Measurements from ENCODE around the gene PLCL1.
A peak's percentile ranks its signal among the peaks of the same experiment; 100 is the strongest.

The PLCL1 gene

GRCh38 chr2:197795277-197795676, 9.1 kb upstream of the PLCL1 start:
- peaks cover 4% of the 10 kb centered on the region for H3K27me3 ChIP-seq (ENCODE audit: control insufficient read depth, insufficient read depth, low read length)
- H3K9ac ChIP-seq (ENCODE audit: low read depth, low read length): no peak overlapping the region
- H3K9me3 ChIP-seq (replicated peaks; ENCODE audit: low read length): no peaks in the 10 kb centered on the region
- H3K4me1 ChIP-seq (ENCODE audit: control insufficient read depth, insufficient read depth, low read length): no peaks in the 10 kb centered on the region
- no peaks in the 10 kb centered on the region for H3K36me3 ChIP-seq (ENCODE audit: insufficient read depth, low read length)
- no peak overlapping the region for H3K4me3 ChIP-seq (ENCODE audit: low read length)
- H3K4me2 ChIP-seq (ENCODE audit: low read length): no peak overlapping the region

- Histone ChIP-seq H3K9me3 (replicated peaks; ENCODE audit: low read length) (no peaks in the 10 kb centered on the region), H3K4me3 (ENCODE audit: low read length) (no peak overlapping the region), H3K4me1 (ENCODE audit: control insufficient read depth, insufficient read depth, low read length) (no peaks in the 10 kb centered on the region), H3K27me3 (ENCODE audit: control insufficient read depth, insufficient read depth, low read length) (peaks cover 2% of the 10 kb centered on the region), H3K4me2 (ENCODE audit: low read length) (no peak overlapping the region), H3K9ac (ENCODE audit: low read depth, low read length) (no peak overlapping the region), H3K36me3 (ENCODE audit: insufficient read depth, low read length) (no peaks in the 10 kb centered on the region)
Observed at GRCh38 chr2:197798187-197798586, 6.2 kb upstream of the PLCL1 start.

GRCh38 chr2:197799068-197799467, 5.3 kb upstream of the PLCL1 start:
- Histone ChIP-seq H3K4me2 (ENCODE audit: low read length) (no peak overlapping the region), H3K9ac (ENCODE audit: low read depth, low read length) (no peak overlapping the region), H3K4me1 (ENCODE audit: control insufficient read depth, insufficient read depth, low read length) (peaks cover 2% of the 10 kb centered on the region), H3K9me3 (replicated peaks; ENCODE audit: low read length) (no peaks in the 10 kb centered on the region), H3K36me3 (ENCODE audit: insufficient read depth, low read length) (no peaks in the 10 kb centered on the region), H3K4me3 (ENCODE audit: low read length) (no peak overlapping the region), H3K27me3 (ENCODE audit: control insufficient read depth, insufficient read depth, low read length) (no peaks in the 10 kb centered on the region)

DNA sequence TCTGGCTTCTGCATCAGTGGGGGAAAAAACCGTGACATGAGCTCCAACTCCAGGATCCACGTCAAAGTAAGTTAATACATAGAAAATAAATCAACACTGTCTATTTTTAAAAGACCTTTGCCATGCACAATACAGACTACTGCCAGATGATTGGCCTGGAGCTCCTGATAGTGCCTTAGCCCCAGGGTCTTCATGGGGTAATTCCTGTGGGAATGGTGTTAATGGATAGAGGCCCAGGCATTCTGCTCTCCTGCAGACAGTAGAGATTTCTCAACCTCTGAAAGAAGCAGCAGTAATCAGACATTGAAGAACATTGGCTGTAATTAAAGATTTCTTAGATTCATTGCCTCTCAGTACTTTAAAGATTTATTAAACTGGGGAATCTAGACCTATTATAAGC, 4.3 kb upstream of the PLCL1 start:
- Histone ChIP-seq H3K9ac (ENCODE audit: low read depth, low read length) (no peak overlapping the region), H3K4me3 (ENCODE audit: low read length) (no peak overlapping the region), H3K36me3 (ENCODE audit: insufficient read depth, low read length) (no peaks in the 10 kb centered on the region), H3K9me3 (replicated peaks; ENCODE audit: low read length) (no peaks in the 10 kb centered on the region), H3K27me3 (ENCODE audit: control insufficient read depth, insufficient read depth, low read length) (peaks cover under 1% of the 10 kb centered on the region), H3K4me2 (ENCODE audit: low read length) (no peak overlapping the region), H3K4me1 (ENCODE audit: control insufficient read depth, insufficient read depth, low read length) (peaks cover 4% of the 10 kb centered on the region)

DNA sequence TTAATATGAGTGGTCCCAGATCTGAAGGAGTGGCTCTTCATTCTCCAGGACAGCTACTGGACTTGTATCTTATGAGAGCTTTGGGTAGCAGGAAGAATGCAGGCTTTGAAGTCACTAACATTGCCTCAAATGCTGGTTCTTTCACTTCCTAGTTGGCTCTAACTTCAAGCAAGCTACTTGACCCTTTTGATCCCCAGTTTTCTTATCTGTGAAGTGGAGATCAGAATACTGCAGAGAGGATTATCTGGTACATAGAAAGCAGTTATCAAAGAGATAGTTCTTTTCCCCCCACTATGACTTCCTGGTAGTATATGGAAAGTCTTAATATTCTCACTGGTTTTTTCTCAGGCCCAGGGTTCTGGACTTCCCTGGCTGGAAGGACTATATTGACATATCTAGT, 3.4 kb upstream of the PLCL1 start:
- Histone ChIP-seq H3K4me3 (ENCODE audit: low read length) (no peak overlapping the region), H3K9me3 (replicated peaks; ENCODE audit: low read length) (no peaks in the 10 kb centered on the region), H3K36me3 (ENCODE audit: insufficient read depth, low read length) (no peaks in the 10 kb centered on the region), H3K9ac (ENCODE audit: low read depth, low read length) (no peak overlapping the region), H3K4me1 (ENCODE audit: control insufficient read depth, insufficient read depth, low read length) (peaks cover 8% of the 10 kb centered on the region), H3K4me2 (ENCODE audit: low read length) (no peak overlapping the region), H3K27me3 (ENCODE audit: control insufficient read depth, insufficient read depth, low read length) (peaks cover 5% of the 10 kb centered on the region)

DNA sequence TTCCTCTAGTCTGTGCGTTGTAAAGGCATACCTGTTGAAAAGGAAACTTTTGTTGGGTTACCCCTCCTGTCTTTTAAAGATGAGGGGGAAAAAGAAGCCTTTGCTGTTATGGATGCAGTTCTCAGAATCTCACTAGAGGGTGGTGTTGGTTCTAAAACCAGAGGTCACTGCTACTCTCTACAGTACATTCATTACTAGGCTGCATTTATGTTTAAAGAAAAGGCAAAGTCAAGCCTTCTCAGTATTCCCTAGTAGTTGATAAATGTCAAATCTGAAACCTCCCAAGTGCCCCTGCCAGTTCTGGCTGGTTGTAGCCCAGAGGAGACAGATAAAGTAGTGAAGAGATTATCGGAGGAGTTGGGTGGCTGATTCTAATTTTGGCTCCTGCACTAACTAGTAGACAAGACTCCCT, 1.4 kb upstream of the PLCL1 start:
- no peaks in the 10 kb centered on the region for H3K36me3 ChIP-seq (ENCODE audit: insufficient read depth, low read length)
- no peak overlapping the region for H3K4me2 ChIP-seq (ENCODE audit: low read length)
- no peak overlapping the region for H3K9ac ChIP-seq (ENCODE audit: low read depth, low read length)
- H3K27me3 ChIP-seq (ENCODE audit: control insufficient read depth, insufficient read depth, low read length): peaks cover 5% of the 10 kb centered on the region
- H3K4me3 ChIP-seq (ENCODE audit: low read length): no peak overlapping the region
- H3K4me1 ChIP-seq (ENCODE audit: control insufficient read depth, insufficient read depth, low read length): peaks cover 8% of the 10 kb centered on the region
- H3K9me3 ChIP-seq (replicated peaks; ENCODE audit: low read length): no peaks in the 10 kb centered on the region

- Histone ChIP-seq H3K9ac (ENCODE audit: low read depth, low read length) (peak overlapping the region; percentile 57), H3K36me3 (ENCODE audit: insufficient read depth, low read length) (no peaks in the 10 kb centered on the region), H3K4me3 (ENCODE audit: low read length) (peak overlapping the region; percentile 79), H3K27me3 (ENCODE audit: control insufficient read depth, insufficient read depth, low read length) (peaks cover 5% of the 10 kb centered on the region), H3K4me1 (ENCODE audit: control insufficient read depth, insufficient read depth, low read length) (peaks cover 8% of the 10 kb centered on the region), H3K9me3 (replicated peaks; ENCODE audit: low read length) (no peaks in the 10 kb centered on the region), H3K4me2 (ENCODE audit: low read length) (peak overlapping the region; percentile 92)
Observed at GRCh38 chr2:197804758-197805714, 643 bp downstream of the PLCL1 start.

DNA sequence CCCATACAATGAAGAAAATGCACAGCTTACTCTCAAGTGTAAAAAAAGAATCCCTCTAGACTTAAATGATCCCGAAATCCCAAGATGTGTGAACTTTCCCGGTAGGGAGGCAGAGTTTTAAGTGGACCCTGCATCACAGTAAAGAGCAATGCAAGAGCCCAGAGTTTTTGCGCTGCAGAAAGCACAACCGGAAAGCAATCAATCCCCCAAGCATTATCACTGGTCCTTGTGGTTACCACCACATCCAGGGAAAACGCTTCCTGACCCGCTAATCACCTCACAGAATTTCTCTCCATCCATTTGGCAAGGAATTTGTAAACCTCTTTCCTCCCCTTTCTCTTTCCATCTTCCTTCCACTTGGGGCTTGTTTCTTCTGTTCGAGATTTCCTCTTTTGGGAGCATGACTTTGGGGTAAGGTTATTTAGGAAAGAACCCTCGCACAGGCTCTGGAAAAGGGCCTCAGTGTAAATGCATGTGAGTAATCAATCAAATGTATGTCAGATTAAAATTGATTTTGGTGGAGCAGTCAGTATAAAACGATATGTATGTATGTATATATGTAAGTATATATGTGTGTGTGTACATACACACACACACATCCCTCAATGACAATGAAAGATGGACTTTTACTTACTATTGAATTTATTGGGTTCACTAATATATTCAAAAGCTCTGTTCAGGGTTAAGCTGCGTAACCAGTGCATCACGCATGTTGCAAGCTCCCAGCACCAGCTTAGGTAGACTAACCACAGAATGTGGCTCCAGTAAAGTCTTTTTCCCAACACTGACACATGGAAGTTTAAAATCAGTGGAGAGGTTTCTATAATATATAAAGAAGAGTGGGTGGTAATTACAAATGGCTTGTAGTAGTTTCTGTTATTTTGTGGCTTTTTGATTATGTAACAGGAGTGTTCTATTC, 1.6 kb downstream of the PLCL1 start:
- H3K9me3 ChIP-seq (replicated peaks; ENCODE audit: low read length): no peaks in the 10 kb centered on the region
- H3K4me3 ChIP-seq (ENCODE audit: low read length): peak overlapping the region; percentile 79
- no peak overlapping the region for H3K9ac ChIP-seq (ENCODE audit: low read depth, low read length)
- peaks cover 8% of the 10 kb centered on the region for H3K4me1 ChIP-seq (ENCODE audit: control insufficient read depth, insufficient read depth, low read length)
- H3K36me3 ChIP-seq (ENCODE audit: insufficient read depth, low read length): no peaks in the 10 kb centered on the region
- peak overlapping the region; percentile 92 for H3K4me2 ChIP-seq (ENCODE audit: low read length)
- H3K27me3 ChIP-seq (ENCODE audit: control insufficient read depth, insufficient read depth, low read length): peaks cover 5% of the 10 kb centered on the region

- Histone ChIP-seq H3K4me1 (ENCODE audit: control insufficient read depth, insufficient read depth, low read length) (peaks cover 6% of the 10 kb centered on the region), H3K9me3 (replicated peaks; ENCODE audit: low read length) (no peaks in the 10 kb centered on the region), H3K9ac (ENCODE audit: low read depth, low read length) (no peak overlapping the region)
Observed at GRCh38 chr2:197809064-197809463, 4.7 kb downstream of the PLCL1 start.

DNA sequence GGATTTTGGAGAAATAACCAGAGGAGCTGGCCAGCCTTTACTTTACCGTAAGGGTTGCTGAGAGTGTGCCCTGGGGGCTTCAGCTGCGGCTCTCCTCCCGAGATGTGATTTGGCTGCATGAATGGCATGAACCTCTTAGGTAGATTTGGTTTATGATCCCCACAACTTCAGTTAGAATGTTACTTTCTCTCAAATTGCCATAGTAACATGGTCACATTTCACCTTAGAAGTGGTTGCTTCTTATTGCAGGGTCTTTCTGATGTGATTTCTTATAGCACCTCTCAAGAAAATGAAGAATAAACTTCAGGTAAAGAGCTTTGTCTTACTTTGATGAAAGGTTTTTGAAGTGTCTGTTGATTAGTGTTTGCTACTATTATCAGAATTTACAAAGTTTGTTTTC, 5.6 kb downstream of the PLCL1 start:
- peaks cover 5% of the 10 kb centered on the region for H3K27me3 ChIP-seq (ENCODE audit: control insufficient read depth, insufficient read depth, low read length)
- no peak overlapping the region for H3K9ac ChIP-seq (ENCODE audit: low read depth, low read length)
- H3K4me2 ChIP-seq (ENCODE audit: low read length): no peak overlapping the region
- no peak overlapping the region for H3K4me3 ChIP-seq (ENCODE audit: low read length)
- no peaks in the 10 kb centered on the region for H3K36me3 ChIP-seq (ENCODE audit: insufficient read depth, low read length)
- peaks cover 5% of the 10 kb centered on the region for H3K4me1 ChIP-seq (ENCODE audit: control insufficient read depth, insufficient read depth, low read length)
- no peaks in the 10 kb centered on the region for H3K9me3 ChIP-seq (replicated peaks; ENCODE audit: low read length)

More at GRCh38 chr2:197809064-197809463, 4.7 kb downstream of the PLCL1 start:
- peaks cover 5% of the 10 kb centered on the region for H3K27me3 ChIP-seq (ENCODE audit: control insufficient read depth, insufficient read depth, low read length)
- H3K36me3 ChIP-seq (ENCODE audit: insufficient read depth, low read length): no peaks in the 10 kb centered on the region
- no peak overlapping the region for H3K4me3 ChIP-seq (ENCODE audit: low read length)
- no peak overlapping the region for H3K4me2 ChIP-seq (ENCODE audit: low read length)

- no peak overlapping the region for H3K4me2 ChIP-seq (ENCODE audit: low read length)
- peaks cover under 1% of the 10 kb centered on the region for H3K27me3 ChIP-seq (ENCODE audit: control insufficient read depth, insufficient read depth, low read length)
- H3K4me1 ChIP-seq (ENCODE audit: control insufficient read depth, insufficient read depth, low read length): peaks cover under 1% of the 10 kb centered on the region
- no peaks in the 10 kb centered on the region for H3K9me3 ChIP-seq (replicated peaks; ENCODE audit: low read length)
- no peak overlapping the region for H3K9ac ChIP-seq (ENCODE audit: low read depth, low read length)
- no peak overlapping the region for H3K4me3 ChIP-seq (ENCODE audit: low read length)
- H3K36me3 ChIP-seq (ENCODE audit: insufficient read depth, low read length): no peaks in the 10 kb centered on the region
Observed at GRCh38 chr2:197810491-197810890, 6.1 kb downstream of the PLCL1 start.

Data from skeletal muscle satellite cell (primary cell).